C4-2B (cell line): ENCODE data around the gene GABRR3.

Experiments
- H3K27ac ChIP-seq: fragments of 450-650 bp; 2 replicates; pipeline ENCODE4 v1.5.1; 2017
- ZFX ChIP-seq: fragments of 450-650 bp; IDR thresholded peaks from 2 replicates; pipeline ENCODE4 v1.6.1; 2017
- TF ChIP-seq, protein P1 (sequence below): fragments of 450-650 bp; conservative IDR thresholded peaks from 2 replicates; pipeline ENCODE4 v1.5.1; 2017; ENCODE audit warnings: mild to moderate bottlenecking

Gene GABRR3

DNA sequence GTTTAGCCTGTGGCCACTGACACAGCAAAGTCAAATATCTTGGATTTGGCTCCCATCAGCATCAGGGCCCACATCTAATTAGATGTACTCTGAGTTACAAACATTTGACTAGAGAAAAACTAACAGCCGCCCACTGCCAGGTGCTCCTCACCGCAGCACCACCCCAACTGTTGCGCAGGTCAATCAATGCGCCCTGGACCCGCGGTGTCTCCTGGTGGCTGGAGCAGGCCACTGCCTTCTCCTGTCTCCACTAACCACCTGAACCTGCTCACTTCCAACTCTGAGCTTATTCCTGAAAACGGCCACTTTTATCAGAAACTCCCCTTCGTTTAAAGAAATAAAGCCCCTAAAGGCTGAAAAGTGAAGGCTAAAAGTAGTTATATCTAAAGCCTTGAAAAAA, 67.1 kb downstream of the GABRR3 start:
- no peak overlapping the region for H3K27ac ChIP-seq
- TF ChIP-seq, protein P1, sequence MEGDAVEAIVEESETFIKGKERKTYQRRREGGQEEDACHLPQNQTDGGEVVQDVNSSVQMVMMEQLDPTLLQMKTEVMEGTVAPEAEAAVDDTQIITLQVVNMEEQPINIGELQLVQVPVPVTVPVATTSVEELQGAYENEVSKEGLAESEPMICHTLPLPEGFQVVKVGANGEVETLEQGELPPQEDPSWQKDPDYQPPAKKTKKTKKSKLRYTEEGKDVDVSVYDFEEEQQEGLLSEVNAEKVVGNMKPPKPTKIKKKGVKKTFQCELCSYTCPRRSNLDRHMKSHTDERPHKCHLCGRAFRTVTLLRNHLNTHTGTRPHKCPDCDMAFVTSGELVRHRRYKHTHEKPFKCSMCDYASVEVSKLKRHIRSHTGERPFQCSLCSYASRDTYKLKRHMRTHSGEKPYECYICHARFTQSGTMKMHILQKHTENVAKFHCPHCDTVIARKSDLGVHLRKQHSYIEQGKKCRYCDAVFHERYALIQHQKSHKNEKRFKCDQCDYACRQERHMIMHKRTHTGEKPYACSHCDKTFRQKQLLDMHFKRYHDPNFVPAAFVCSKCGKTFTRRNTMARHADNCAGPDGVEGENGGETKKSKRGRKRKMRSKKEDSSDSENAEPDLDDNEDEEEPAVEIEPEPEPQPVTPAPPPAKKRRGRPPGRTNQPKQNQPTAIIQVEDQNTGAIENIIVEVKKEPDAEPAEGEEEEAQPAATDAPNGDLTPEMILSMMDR: no peak; the same call in 1 of the 2 replicates
- no peak for TF ChIP-seq ZFX

DNA sequence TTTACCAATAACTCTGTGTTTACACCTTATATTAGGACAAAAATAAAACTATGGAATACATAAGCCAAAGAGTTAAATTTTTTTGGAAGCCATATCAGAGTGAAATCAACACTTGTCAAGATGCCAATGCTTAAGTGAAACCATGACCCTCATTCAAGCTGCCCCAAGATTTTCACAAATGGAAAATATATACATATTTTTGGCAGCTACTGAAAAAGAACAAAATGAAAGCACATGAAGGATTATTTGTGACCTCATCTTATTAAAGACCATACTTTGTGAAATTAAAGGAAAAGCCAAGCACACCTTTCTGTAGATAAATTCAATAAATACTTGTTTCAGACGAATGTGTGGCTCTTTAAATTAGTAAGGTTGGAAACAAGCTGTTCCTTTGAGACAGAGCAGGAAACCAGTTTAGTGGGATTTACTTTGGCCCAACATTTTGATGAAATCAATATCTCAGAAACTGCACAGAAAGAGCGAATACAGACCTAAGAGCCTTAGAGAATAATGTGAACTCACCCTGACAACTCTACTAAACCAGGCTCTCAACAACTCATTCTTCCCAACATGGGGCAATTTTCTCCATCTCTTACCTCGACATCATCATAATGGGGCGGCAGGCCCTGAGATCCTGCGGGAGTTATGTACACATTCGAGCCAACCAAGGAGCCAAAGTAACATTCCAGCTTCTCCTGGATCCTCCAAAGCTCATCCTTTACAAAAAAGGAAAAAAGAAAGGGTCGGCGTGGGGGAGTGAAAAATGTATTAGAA, 73.9 kb downstream of the GABRR3 start:
- H3K27ac ChIP-seq: no peak overlapping the region
- no peak for TF ChIP-seq ZFX

DNA sequence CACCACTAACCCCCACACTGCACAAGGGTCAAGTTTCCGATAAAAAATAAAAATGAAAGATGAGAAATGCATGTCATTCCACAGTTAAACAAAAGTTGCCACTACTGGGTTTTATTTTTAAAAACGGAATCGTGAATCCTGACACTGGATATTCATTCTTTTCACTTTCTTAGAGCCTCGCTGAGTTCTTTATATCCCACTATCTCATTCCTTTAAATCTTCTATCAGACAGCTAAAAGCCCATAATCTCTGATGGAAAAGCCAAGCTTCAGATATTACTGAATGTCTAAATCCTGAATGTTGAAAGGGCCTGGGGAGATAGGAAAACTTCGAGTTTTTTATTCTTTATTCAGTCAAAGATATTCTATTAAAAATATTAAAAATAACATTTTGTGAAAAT, 74.6 kb downstream of the GABRR3 start:
- H3K27ac ChIP-seq: no peak overlapping the region
- TF ChIP-seq ZFX: no peak
- TF ChIP-seq, protein P1: no peak

DNA sequence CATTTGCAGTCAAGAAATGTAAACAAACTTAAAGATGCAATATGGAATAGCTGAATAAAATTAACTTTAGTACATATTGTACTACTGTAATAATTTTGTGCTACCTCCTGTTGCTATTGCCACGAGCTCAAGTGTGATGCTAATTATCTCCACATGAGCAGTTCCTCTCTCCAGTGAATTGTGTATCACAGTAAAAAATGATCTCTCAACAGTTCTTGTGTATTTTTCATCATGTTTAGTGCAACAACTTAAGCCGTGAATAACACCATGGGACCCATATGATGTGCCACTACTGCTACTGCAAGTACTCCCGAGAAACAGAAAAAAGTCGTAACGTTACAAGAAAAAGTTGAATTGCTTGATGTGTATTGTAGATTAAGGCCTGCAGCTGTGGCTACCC, 75.2 kb downstream of the GABRR3 start:
- TF ChIP-seq, protein P1: no peak
- TF ChIP-seq ZFX: no peak
- no peak overlapping the region for H3K27ac ChIP-seq

DNA sequence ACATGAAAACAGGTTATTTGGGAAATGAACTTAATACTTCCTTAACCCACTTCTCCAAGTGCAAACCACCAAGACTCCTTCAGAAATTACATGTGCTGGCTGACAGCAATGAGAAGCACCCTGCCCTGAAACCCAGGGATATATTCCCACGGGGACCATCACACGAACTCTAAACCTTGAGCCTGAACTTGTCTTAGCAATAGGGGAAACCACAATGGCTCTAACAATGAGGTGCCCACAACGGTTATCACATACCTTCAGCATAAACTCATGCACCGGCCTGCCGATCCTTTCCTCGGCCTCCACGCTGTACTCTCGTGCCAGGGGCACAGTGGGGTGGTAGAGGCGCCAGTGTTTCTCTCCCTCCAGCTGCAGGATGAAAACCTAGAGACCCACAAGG, 76.3 kb downstream of the GABRR3 start:
- no peak overlapping the region for H3K27ac ChIP-seq

DNA sequence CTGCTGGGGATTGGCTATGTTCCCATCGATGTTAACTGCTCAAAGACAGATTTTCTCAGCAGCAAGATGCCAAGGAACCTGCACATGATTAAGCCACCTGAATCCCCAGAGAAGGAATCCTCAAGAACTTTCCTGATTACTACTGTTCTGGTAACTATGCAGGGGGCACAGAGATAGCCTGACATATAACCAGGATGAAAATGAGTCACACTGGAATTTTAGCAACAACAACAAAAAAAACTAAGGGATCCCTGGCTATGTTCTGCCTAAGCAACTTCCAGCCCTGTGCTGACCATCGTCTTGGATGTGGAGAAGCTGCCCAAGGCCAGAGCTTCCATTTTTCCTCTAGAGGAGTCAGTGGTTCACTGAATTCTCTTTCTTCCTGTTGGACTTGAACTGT, 76.7 kb downstream of the GABRR3 start:
- TF ChIP-seq, protein P1: no peak
- TF ChIP-seq ZFX: no peak
- no peak overlapping the region for H3K27ac ChIP-seq

More for the DNA sequence above, 76.3 kb downstream of the GABRR3 start:
- no peak for TF ChIP-seq ZFX
- TF ChIP-seq, protein P1: no peak

DNA sequence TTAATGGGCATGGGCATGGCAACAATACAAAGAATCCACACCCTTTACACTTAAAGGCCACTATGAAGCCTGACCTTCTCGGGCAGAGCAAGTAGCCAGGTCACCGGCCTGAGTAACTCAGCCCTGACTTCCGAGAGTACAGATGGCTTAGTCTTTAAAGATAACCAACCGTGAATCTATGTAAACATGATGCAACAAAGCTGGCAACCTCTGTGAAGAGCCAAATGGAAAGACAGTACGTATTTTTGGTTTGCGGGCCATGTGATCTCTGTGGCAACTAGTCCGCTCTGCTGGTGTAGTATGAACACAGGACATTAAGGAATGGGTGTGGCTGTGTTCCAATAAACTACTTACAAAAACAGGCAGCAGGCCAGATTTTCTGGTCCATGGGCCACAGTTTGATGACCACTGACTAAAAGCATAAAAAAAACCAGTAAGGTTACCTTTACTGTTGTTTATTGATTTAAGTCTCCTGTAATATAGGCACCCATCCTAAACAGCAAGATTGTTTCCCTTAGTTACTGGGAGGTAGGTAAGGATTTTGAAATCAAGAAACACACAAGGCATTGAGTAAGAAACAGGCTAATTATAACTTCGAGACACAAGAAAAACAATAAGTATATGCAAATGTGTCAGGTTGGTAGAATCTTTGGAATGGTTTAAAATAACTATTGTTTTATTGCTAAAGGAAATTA, 77.4 kb downstream of the GABRR3 start:
- H3K27ac ChIP-seq: peak overlapping the region; percentile 32
- no peak for TF ChIP-seq ZFX
- TF ChIP-seq, protein P1: no peak
